GM21526 (cell line): ENCODE results near the gene FCN1.

Source experiments
- ATAC-seq: cut with Tn5 transposase; IDR thresholded peaks from one replicate; pipeline ENCODE4 v1.9.1; 2021; ENCODE audit warnings: moderate library complexity; ENCODE audit not compliant: unreplicated experiment, low FRiP score

The FCN1 gene

DNA sequence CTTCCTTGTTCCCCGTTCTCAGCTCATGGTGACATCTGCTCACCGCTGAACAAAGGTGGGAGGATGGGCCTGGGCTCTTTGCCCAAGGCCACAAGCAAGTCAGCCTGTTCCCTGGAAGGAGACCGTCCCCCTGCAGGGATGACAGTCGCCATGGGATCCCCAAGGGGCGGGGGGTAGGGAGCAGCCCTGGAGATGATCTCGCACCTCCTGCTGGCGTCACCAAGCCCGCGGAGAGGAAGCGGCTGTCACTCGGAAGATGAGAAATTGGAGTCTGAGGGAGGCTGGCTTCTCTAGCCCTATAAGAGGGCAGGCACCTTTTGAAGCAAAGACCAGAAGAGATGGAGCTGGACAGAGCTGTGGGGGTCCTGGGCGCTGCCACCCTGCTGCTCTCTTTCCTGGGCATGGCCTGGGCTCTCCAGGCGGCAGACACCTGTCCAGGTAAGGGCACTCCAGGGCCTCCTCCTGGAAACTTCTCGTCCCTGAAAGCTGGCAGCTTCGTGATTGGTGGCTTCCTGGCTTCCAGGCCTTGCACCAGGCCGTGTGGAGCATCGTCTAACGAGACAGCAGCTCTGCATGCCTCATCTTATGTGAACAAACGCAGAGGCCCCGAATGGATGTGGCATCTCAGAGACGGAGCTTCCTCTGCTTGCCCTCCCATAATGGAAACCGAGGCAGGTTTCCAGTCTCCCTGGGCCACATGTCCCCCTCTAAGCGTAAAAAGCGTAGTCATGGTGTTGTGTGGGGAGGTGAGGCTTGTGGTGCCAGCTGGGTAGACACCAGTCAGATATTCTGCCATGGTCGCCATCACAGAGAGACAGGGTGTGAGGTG is 37.0 kb downstream of the FCN1 start, which contains the start of gene FCN2:
Gene FCN2 (plus strand): TSS at position 327 of the 829 bp plus-strand sequence. CDS start 12 bp downstream, at position 339.
- no peak for ATAC-seq

GRCh38 chr9:134879664-134880483 is 37.8 kb downstream of the FCN1 start:
- ATAC-seq = no peak

DNA sequence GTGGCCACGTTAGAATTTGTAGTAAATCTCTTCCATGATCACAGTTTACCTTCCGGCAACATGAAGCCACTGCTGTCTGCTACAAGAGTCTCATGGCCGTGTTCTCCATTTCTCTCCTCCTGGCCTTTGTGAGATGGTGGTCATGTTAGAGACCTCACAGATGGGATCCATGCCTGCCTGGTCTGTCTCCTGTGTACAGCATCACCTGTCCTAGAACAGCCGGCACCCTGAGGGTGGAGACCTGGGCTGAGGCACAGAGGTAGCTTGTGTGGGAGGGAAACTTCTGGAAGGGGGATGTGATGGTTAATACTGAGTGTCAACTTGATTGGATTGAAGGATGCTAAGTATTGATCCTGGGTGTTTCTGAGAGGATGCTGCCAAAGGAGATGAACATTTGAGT is 40.2 kb downstream of the FCN1 start:
- ATAC-seq = no peak

GRCh38 chr9:134875371-134875770 is 42.3 kb downstream of the FCN1 start:
- no peak for ATAC-seq

GRCh38 chr9:134872482-134873231 is 45.1 kb downstream of the FCN1 start:
- ATAC-seq = no peak

- ATAC-seq = no peak
These were observed 45.9 kb downstream of the FCN1 start for GRCh38 chr9:134871697-134872340.

- no peak for ATAC-seq
These were observed 46.7 kb downstream of the FCN1 start for GRCh38 chr9:134870746-134871662.

- ATAC-seq = no peak
These were observed 47.4 kb downstream of the FCN1 start for GRCh38 chr9:134870301-134870694.

GRCh38 chr9:134869554-134870300 is 48.0 kb downstream of the FCN1 start:
- no peak for ATAC-seq

- no peak for ATAC-seq
These were observed 48.8 kb downstream of the FCN1 start for GRCh38 chr9:134868751-134869553.

GRCh38 chr9:134867917-134868750 is 49.6 kb downstream of the FCN1 start:
- no peak for ATAC-seq

- ATAC-seq = no peak
These were observed 52.9 kb downstream of the FCN1 start for GRCh38 chr9:134864821-134865190.

- no peak for ATAC-seq
These were observed 53.5 kb downstream of the FCN1 start for GRCh38 chr9:134863941-134864820.

GRCh38 chr9:134863306-134863902 is 54.3 kb downstream of the FCN1 start:
- no peak for ATAC-seq

DNA sequence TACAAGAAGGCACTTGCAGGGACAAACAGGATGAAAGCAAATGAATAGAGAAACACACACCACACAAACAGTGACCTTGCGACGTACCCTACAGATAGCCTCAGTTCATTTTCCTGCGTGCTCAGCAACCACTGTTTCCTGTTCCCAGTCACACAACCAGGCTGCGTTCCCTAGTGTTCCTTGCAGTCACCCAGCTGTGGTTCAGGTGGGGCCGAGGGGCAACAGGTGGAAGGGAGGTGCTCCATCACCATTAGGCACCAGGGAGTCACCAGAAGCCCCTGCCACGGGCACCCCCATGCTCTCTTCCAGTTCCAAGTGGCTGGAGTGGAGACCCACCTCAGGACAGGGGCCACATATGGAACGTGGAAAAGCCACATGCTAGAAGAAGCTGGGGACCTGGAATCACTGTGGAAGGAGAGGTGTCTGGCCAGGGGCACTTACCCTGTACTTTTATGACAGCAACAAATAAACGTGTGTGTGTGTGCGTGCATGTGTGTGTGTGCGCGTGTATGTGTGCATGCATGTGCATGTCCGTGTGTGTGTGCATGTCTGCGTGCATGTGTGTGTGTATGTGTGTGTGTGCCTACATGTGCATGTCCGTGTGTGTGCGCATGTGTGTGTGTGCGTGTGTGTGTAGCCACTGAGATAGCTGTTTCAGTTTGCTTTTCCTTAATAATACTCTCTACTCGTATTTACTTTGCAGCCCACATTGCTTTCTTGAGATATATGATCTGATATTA is 55.9 kb downstream of the FCN1 start:
- ATAC-seq = no peak
